Left renal pelvis (tissue), 4 donors: ENCODE data around the gene CHD2. TPM values are rescaled to one million over a fixed set of nuclear protein-coding genes. Genes with fewer than 3 reads are reported as not detected.
A peak's percentile ranks its signal among the peaks of the same experiment; 100 is the strongest.
"Not testable (repeated sequence)": the region's sequence is repeated elsewhere in the genome, so short reads cannot be mapped to it uniquely, and the experiment has no call there.

Experiments used
- DNase-seq, 4 donors: peaks; one replicate each; pipeline ENCODE4 v3.0.0-alpha.2; 2013; ENCODE audit warnings: low read depth in 4 of 4, low spot score in 3 of 4
- polyA plus RNA-seq, 4 donors: library from polyadenylated mRNA; unstranded; fragments of 120-200 nt; gene quantifications; one replicate each; pipeline ENCODE4 v1.2.1, GENCODE V29; 2013; ENCODE audit not compliant: insufficient read length in 4 of 4

Gene CHD2
- polyA plus RNA-seq, 4 donors: 82.1 to 132 (median 119) TPM

GRCh38 chr15:93060336-93061248 lies 160.5 kb downstream of the CHD2 start:
- no peak for DNase-seq

- DNase-seq: not testable (repeated sequence)
These were observed 162.6 kb downstream of the CHD2 start for GRCh38 chr15:93062628-93063261.

GRCh38 chr15:93063262-93063671 lies 163.1 kb downstream of the CHD2 start:
- no peak for DNase-seq

- DNase-seq: no peak
These were observed 163.9 kb downstream of the CHD2 start for GRCh38 chr15:93063796-93064690.

GRCh38 chr15:93065641-93066045 lies 165.5 kb downstream of the CHD2 start:
- DNase-seq: no peak

GRCh38 chr15:93066224-93066681 lies 166.1 kb downstream of the CHD2 start:
- DNase-seq: no peak

GRCh38 chr15:93066834-93067648 lies 166.9 kb downstream of the CHD2 start:
- DNase-seq: no peak

GRCh38 chr15:93067649-93068085 lies 167.5 kb downstream of the CHD2 start:
- no peak for DNase-seq

- DNase-seq: no peak
These were observed 168.6 kb downstream of the CHD2 start for GRCh38 chr15:93068581-93069199.

- no peak for DNase-seq
These were observed 170.0 kb downstream of the CHD2 start for GRCh38 chr15:93070132-93070531.

- DNase-seq: no peak
These were observed 170.6 kb downstream of the CHD2 start for GRCh38 chr15:93070551-93071296.

- DNase-seq: no peak
These were observed 171.4 kb downstream of the CHD2 start for GRCh38 chr15:93071469-93071936.

GRCh38 chr15:93072011-93072410 lies 171.9 kb downstream of the CHD2 start:
- DNase-seq: no peak

- DNase-seq: peak in 3 of 4 donors; percentile 71 to 78 (median 75)
These were observed 172.6 kb downstream of the CHD2 start for GRCh38 chr15:93072411-93073394.

GRCh38 chr15:93073465-93073952 lies 173.4 kb downstream of the CHD2 start:
- no peak for DNase-seq

GRCh38 chr15:93074599-93074998 lies 174.5 kb downstream of the CHD2 start:
- DNase-seq: no peak

- no peak for DNase-seq
These were observed 176.1 kb downstream of the CHD2 start for GRCh38 chr15:93076217-93076616.
